Heart right ventricle (tissue), 16 donors: Measurements from ENCODE around the gene USE1. TPM values are rescaled to one million over a fixed set of nuclear protein-coding genes. Genes with fewer than 3 reads are reported as not detected.
A peak's percentile ranks its signal among the peaks of the same experiment; 100 is the strongest.

Experiments used
- ATAC-seq, 8 donors: fragments of 200-7000 bp; cut with Tn5 transposase; one replicate each; pipeline ENCODE4 v1.9.1; 2020; ENCODE audit warnings: mild to moderate bottlenecking in 8 of 8, moderate library complexity in 8 of 8, moderate number of reproducible peaks in 1 of 8
- DNase-seq, 2 donors: peaks; one replicate each; pipeline ENCODE4 v3.0.0-alpha.2; 2020
- H3K27ac ChIP-seq, 10 donors: fragments of 200-600 bp; sonication (generic) in 2 of 10; one replicate each; pipeline versions ENCODE4 v1.5.0 to v1.8.0; 2020 to 2022; ENCODE audit warnings: mild to moderate bottlenecking in 3 of 10
- H3K27me3 ChIP-seq, 7 donors: fragments of 200-600 bp; one replicate each; pipeline ENCODE4 v1.8.0; 2021 to 2022; ENCODE audit warnings: mild to moderate bottlenecking in 2 of 7
- H3K36me3 ChIP-seq, 9 donors: fragments of 200-600 bp; sonication (generic) in 1 of 9; one replicate each; pipeline versions ENCODE4 v1.5.0 to v1.8.0; 2020 to 2022; ENCODE audit warnings: mild to moderate bottlenecking in 2 of 9
- H3K4me1 ChIP-seq, 9 donors: fragments of 200-600 bp; sonication (generic) in 1 of 9; one replicate each; pipeline versions ENCODE4 v1.5.0 to v1.8.0; 2020 to 2022; ENCODE audit warnings: mild to moderate bottlenecking in 4 of 9
- H3K4me3 ChIP-seq, 10 donors: fragments of 200-600 bp; sonication (generic) in 2 of 10; one replicate each; pipeline versions ENCODE4 v1.5.0 to v1.8.0; 2020 to 2022; ENCODE audit warnings: mild to moderate bottlenecking in 7 of 10, moderate library complexity in 2 of 10
- H3K9me3 ChIP-seq, 11 donors: fragments of 200-600 bp in 10 of 11; sonication (generic) in 2 of 11; one replicate each; pipeline versions ENCODE4 v1.5.0 to v1.8.0; 2013 to 2022; ENCODE audit warnings: mild to moderate bottlenecking in 2 of 11, control low read depth in 1 of 11, moderate library complexity in 1 of 11
- WGBS, 2 donors: extraction: QIAGEN DNeasy Blood & Tissue Kit; methylation state at CpG; one replicate each; pipeline ENCODE4 v1.1.7; 2013; ENCODE audit warnings: inconsistent platforms in 1 of 2; 5-methylcytosine and 5-hydroxymethylcytosine counted together
- intact Hi-C, 10 donors: fragments of 100-400 bp; cut with DNase I; formaldehyde crosslinking; loops; one replicate each; pipeline versions ENCODE4 v1.11.1 to v1.14.2; 2022
- polyA plus RNA-seq, 2 donors: library from polyadenylated mRNA; stranded (reverse); fragments of 200-250 nt; gene quantifications; one replicate each; pipeline ENCODE4 v1.2.3, GENCODE V29; 2013
- total RNA-seq, 10 donors: library from RNA; stranded (reverse); fragmentation: NEBNext Ultra II Directional in 3 of 10; extraction: Animal tissue kit (Norgen Biotek cat#: 25700) in 3 of 10; gene quantifications; one replicate each; pipeline versions ENCODE4 v1.2.1 to v1.2.4, GENCODE V29; 2021 to 2023
- TF ChIP-seq, protein P1 (sequence below), 9 donors: fragments of 200-600 bp; sonication (generic) in 2 of 9; IDR thresholded peaks; one replicate each; pipeline versions ENCODE4 v1.5.0 to v1.8.0; 2021 to 2022; ENCODE audit warnings: antibody characterized with exemption in 9 of 9, mild to moderate bottlenecking in 5 of 9, moderate library complexity in 1 of 9
- donor health status: Arrhythmogenic right ventricular cardiomyopathy.
- donor health status: ischemic (EF 13 %, LVEDD 7.1; RV severe dilation, severe dysfunction).
- donor health status: healthy with polysubstance abuse.
- donor health status: DM: no; HTN: yes; CAD: no.
- donor health status: DM: no; HTN: no; CAD: no.
- donor health status: ischemic (EF 25% LVEDD 6.9; RV normal size, moderate dysfunction).
- donor health status: ischemic (EF 25% LVEDD 5.7; RV mildly dilated, moderate dysfunction).
- donor health status: healthy.
- donor health status: DM: yes; HTN: yes; CAD: no.
- donor health status: Ischemic cardiomyopathy.
- donor health status: ischemic (EF 35%, LVEDD 5.7; RV mildly dilated, moderate dysfunction).
- donor health status: nonischemic (EF 11% LVEDD 7.7; RV severe dilation, severe dysfunction).
- donor health status: DM: yes; HTN: yes; CAD: no.
- donor health status: PGD.
- donor health status: ischemic (EF 29% LVEDD 5.4; RV normal size, mild dysfunction).
- donor health status: nonischemic (EF 23%, LVEDD 6.1; RV moderate dilation, normal function).

Gene USE1
- total and polyA plus RNA-seq, 12 donors, result 25.1 to 67.6 (median 30.2) TPM

DNA sequence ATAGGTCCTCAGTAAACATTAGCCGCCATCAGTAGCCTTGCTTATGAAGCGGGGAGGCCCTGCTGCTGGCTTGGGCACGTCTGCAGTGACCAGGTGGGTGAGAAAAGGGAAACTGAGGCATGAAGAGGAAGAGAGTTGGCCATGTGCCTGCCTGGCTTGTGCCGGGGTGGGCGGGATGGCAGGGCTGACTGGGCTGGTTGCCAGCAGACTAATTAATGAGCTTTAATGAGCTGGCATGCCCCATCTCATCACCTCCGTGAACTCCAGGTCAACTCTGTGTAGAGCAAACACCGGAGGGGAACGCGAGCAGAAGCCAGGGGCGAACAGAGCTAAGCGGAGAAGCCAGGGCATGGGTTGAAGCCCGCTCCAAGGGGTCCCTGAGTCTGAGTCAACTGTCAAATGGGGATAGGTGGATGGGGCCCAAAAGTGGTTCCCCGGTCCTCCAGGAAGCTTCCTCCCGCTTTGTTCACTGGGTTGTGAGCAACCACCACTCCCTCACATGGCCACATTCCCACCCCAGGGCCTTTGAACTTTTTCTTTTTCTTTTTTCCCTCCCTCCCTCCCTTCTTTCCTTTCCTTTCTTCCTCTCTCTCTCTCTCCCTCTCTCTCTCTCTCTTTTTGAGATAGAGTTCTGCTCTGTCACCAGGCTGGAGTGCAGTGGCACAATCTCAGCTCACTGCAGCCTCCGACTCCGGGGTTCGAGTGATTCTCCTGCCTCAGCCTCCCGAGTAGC lies 21.8 kb downstream of the USE1 start:
- WGBS, 2 donors, result 86 to 92% methylated on average over 18 of the region's 18 CpGs
- ATAC-seq, result no peak
- Histone ChIP-seq H3K27me3 (no peaks in the 10 kb centered on the region), H3K27ac (peak overlapping the region in 8 of 10 donors; percentile 23 to 85 (median 69)), H3K4me1 (peaks cover 12 to 38% (median 24%) of the 10 kb centered on the region in 9 donors), H3K36me3 (peaks cover 0 to 56% (median 10%) of the 10 kb centered on the region in 9 donors), H3K9me3 (no peaks in the 10 kb centered on the region), H3K4me3 (peak overlapping the region in 2 of 10 donors; percentile 15 to 67)
- no peak for DNase-seq
- intact Hi-C loops, result loop anchor here in 1 of 10 donors (5.0 kb wide), 1 partner anchor 170 kb away; no protein-coding TSS in a partner anchor
- TF ChIP-seq, protein P1, sequence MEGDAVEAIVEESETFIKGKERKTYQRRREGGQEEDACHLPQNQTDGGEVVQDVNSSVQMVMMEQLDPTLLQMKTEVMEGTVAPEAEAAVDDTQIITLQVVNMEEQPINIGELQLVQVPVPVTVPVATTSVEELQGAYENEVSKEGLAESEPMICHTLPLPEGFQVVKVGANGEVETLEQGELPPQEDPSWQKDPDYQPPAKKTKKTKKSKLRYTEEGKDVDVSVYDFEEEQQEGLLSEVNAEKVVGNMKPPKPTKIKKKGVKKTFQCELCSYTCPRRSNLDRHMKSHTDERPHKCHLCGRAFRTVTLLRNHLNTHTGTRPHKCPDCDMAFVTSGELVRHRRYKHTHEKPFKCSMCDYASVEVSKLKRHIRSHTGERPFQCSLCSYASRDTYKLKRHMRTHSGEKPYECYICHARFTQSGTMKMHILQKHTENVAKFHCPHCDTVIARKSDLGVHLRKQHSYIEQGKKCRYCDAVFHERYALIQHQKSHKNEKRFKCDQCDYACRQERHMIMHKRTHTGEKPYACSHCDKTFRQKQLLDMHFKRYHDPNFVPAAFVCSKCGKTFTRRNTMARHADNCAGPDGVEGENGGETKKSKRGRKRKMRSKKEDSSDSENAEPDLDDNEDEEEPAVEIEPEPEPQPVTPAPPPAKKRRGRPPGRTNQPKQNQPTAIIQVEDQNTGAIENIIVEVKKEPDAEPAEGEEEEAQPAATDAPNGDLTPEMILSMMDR (IDR thresholded peaks at IDR 0.05), result no peak

GRCh38 chr19:17237747-17238706 lies 22.9 kb downstream of the USE1 start:
- Histone ChIP-seq H3K27me3 (no peaks in the 10 kb centered on the region), H3K9me3 (no peaks in the 10 kb centered on the region), H3K27ac (no peak overlapping the region), H3K36me3 (peaks cover 0 to 46% (median 0%) of the 10 kb centered on the region in 9 donors), H3K4me3 (no peak overlapping the region), H3K4me1 (peaks cover 12 to 49% (median 30%) of the 10 kb centered on the region in 9 donors)
- DNase-seq (no peak), ATAC-seq (no peak)
- 94 to 98% methylated on average over 13 of the region's 13 CpGs for WGBS, 2 donors
- TF ChIP-seq, protein P1 (IDR thresholded peaks at IDR 0.05), result no peak
- intact Hi-C loops, result loop anchor here in 1 of 10 donors (5.0 kb wide), 1 partner anchor 171 kb away; no protein-coding TSS in a partner anchor

- intact Hi-C loops, result no loop called here
- H3K4me1 ChIP-seq, result peaks cover 11 to 48% (median 37%) of the 10 kb centered on the region in 9 donors
- H3K4me3 ChIP-seq, result no peak overlapping the region
- no peaks in the 10 kb centered on the region for H3K27me3 ChIP-seq
- no peak for ATAC-seq
- peak overlapping the region in 2 of 10 donors; percentile 38 to 94 for H3K27ac ChIP-seq
- no peaks in the 10 kb centered on the region for H3K9me3 ChIP-seq
- WGBS, 2 donors, result 68 to 75% methylated on average over 24 of the region's 24 CpGs
- TF ChIP-seq, protein P1 (IDR thresholded peaks at IDR 0.05), result no peak
- DNase-seq, result no peak
- peaks cover 0 to 37% (median 0%) of the 10 kb centered on the region in 9 donors for H3K36me3 ChIP-seq
Measured at GRCh38 chr19:17240062-17240752, 25.1 kb downstream of the USE1 start.
